CD4-positive, alpha-beta memory T cell (primary cell): ENCODE measurements around the gene CARD8. TPM values are rescaled to one million over a fixed set of nuclear protein-coding genes. Genes with fewer than 3 reads are reported as not detected.

ENCODE experiments used
- CTCF ChIA-PET: fragments of 350-600 bp; sonication (Branson Sonifier 250); formaldehyde crosslinking; loops from one replicate; lab custom pipeline; 2021; ENCODE audit warnings: inconsistent platforms; ENCODE audit not compliant: partially characterized antibody; lab: Charles Lee
- POLR2A ChIA-PET: fragments of 350-600 bp; sonication (Branson Sonifier 250); formaldehyde crosslinking; loops from one replicate; lab custom pipeline; 2021; ENCODE audit not compliant: partially characterized antibody; lab: Charles Lee
- DNase-seq, 5 donors: peaks; one replicate each; pipeline versions ENCODE4 v3.0.0 to v3.0.0-alpha.2; 2020 to 2022; ENCODE audit warnings: mixed read lengths in 1 of 5
- H3K27ac ChIP-seq: one replicate; pipeline ENCODE4 v1.7.0; 2013; ENCODE audit warnings: low read depth, low read length
- H3K27me3 ChIP-seq: 2 replicates; pipeline ENCODE4 v1.7.0; 2013; ENCODE audit warnings: mild to moderate bottlenecking, low read length, moderate library complexity; ENCODE audit not compliant: insufficient read depth
- H3K36me3 ChIP-seq: 2 replicates; pipeline ENCODE4 v1.7.0; 2013; ENCODE audit warnings: mild to moderate bottlenecking, low read length, moderate library complexity; ENCODE audit not compliant: insufficient read depth
- H3K4me1 ChIP-seq: 2 replicates; pipeline ENCODE4 v1.7.0; 2013; ENCODE audit warnings: mild to moderate bottlenecking, low read length, moderate library complexity; ENCODE audit not compliant: insufficient read depth
- H3K4me3 ChIP-seq, 2 donors: one replicate each; pipeline ENCODE4 v1.7.0; 2013; ENCODE audit warnings: low read length in 2 of 2, mild to moderate bottlenecking in 1 of 2
- H3K9me3 ChIP-seq, 2 donors: one replicate each; pipeline ENCODE4 v1.7.0; 2013; ENCODE audit warnings: low read length in 2 of 2, control low read depth in 1 of 2; ENCODE audit not compliant: control insufficient read depth in 1 of 2
- H3K27ac Mint-ChIP-seq, 7 donors: one replicate each; pipeline ENCODE4 v1.8.0; 2020 to 2021; ENCODE audit warnings: mixed read lengths in 7 of 7, mild to moderate bottlenecking in 6 of 7, inconsistent platforms in 3 of 7, moderate library complexity in 3 of 7
- H3K27me3 Mint-ChIP-seq, 2 donors: one replicate each; pipeline ENCODE4 v1.8.0; 2020 to 2021; ENCODE audit warnings: mixed read lengths in 2 of 2
- H3K36me3 Mint-ChIP-seq, 2 donors: one replicate each; pipeline ENCODE4 v1.8.0; 2020 to 2021; ENCODE audit warnings: mixed read lengths in 2 of 2, inconsistent platforms in 1 of 2, mild to moderate bottlenecking in 1 of 2
- H3K4me1 Mint-ChIP-seq, 4 donors: one replicate each; pipeline ENCODE4 v1.8.0; 2020 to 2021; ENCODE audit warnings: mixed read lengths in 4 of 4, mild to moderate bottlenecking in 1 of 4
- H3K4me3 Mint-ChIP-seq, 8 donors: one replicate each; pipeline ENCODE4 v1.8.0; 2020 to 2021; ENCODE audit warnings: mixed read lengths in 8 of 8, mild to moderate bottlenecking in 7 of 8, moderate library complexity in 6 of 8, inconsistent platforms in 3 of 8
- H3K9me3 Mint-ChIP-seq, 8 donors: one replicate each; pipeline ENCODE4 v1.8.0; 2020 to 2021; ENCODE audit warnings: mixed read lengths in 8 of 8, mild to moderate bottlenecking in 5 of 8, inconsistent platforms in 3 of 8, moderate library complexity in 1 of 8
- intact Hi-C: fragments of 100-400 bp; cut with micrococcal nuclease; formaldehyde crosslinking; loops from one replicate; pipeline ENCODE4 v1.15.1; 2023
- polyA plus RNA-seq, 2 donors: library from polyadenylated mRNA; unstranded; fragments of 300-500 nt; fragmentation: Illumina TruSeq; gene quantifications; one replicate each; pipeline ENCODE4 v1.2.3, GENCODE V29; 2021
- total RNA-seq, 2 experiments: library from RNA; stranded (reverse); gene quantifications; one replicate each; pipeline ENCODE4 v1.2.3, GENCODE V29; 2021

The CARD8 gene
- total and polyA plus RNA-seq, 4 experiments from 2014 or later, result 74.9 to 316 (median 200) TPM

- Mint-ChIP-seq H3K4me3 (no peak overlapping the region), H3K9me3 (no peaks in the 10 kb centered on the region), H3K4me1 (peaks cover 15 to 23% (median 16%) of the 10 kb centered on the region in 4 donors), H3K36me3 (peaks cover 7 to 28% of the 10 kb centered on the region in 2 donors), H3K27ac (peak overlapping the region; percentile 9 to 85 (median 47)), H3K27me3 (no peaks in the 10 kb centered on the region)
- DNase-seq, result no peak
- H3K9me3 ChIP-seq, result no peaks in the 10 kb centered on the region
- H3K27ac ChIP-seq, result no peak overlapping the region
- H3K4me1 ChIP-seq, result peaks cover 14% of the 10 kb centered on the region
- peaks cover 5% of the 10 kb centered on the region for H3K36me3 ChIP-seq
- H3K27me3 ChIP-seq, result no peaks in the 10 kb centered on the region
- ChIA-PET POLR2A (interaction anchor here (1.0 to 3.5 kb wide), 2 partner anchors 12 to 43 kb away, joined by 3 to 12 read pairs; no protein-coding TSS in a partner anchor), CTCF (interaction anchor here (0.6 to 1.1 kb wide), 3 partner anchors 12 to 66 kb away, joined by 3 to 4 read pairs (median 3); no protein-coding TSS in a partner anchor)
- H3K4me3 ChIP-seq, result no peak overlapping the region
- intact Hi-C loops, result no loop called here
These were observed 49.2 kb downstream of the CARD8 start for GRCh38 chr19:48206397-48207093.

DNA sequence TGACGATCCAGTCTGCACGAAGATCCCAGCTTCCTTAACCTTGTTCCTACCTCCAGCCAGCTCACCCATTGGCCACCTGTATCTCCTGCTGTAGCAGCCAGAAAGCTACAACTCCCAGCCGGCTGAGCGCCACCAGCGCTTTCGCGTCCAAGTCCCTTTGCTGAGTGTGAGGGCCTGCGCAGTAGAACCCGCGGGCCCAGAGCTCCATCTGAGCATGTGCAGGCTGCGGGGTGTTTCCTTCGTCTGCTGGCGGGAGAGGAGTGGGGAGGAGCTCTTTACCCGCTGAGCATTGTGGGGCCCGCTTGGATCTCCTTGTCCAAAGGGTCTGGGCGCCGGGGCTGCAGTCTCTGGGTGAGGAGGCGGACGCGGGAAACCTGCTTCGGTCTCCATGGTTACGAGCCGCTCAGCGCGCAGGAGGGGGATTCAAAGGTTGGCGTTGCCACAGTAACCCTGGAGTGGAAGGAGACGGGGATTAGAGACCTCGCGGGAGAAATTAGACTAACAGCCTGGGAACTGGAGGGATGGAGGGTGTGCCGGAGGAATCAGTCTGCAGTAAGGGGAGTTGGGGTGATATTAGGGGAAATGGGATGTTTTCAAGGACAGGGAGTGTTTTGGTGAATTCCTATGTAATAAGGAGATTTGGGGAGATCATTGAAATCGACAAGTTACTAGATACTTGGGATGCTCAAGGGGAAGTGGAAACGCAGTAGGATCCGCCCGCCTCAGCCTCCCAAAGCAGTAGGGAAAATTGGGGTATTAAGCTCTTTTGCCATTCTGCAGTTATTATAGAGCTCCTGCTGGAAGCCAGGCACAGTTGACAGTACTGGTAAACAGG is 51.7 kb downstream of the CARD8 start:
- intact Hi-C loops, result loop anchor here (1.0 kb wide), 2 partner anchors 34 to 56 kb away; partner anchors contain the start of genes LIG1 and ZSWIM9
- H3K27me3 ChIP-seq, result no peaks in the 10 kb centered on the region
- Mint-ChIP-seq H3K27ac (no peak overlapping the region), H3K4me1 (peaks cover 9 to 19% (median 12%) of the 10 kb centered on the region in 4 donors), H3K36me3 (peaks cover 0 to 5% of the 10 kb centered on the region in 2 donors), H3K9me3 (no peaks in the 10 kb centered on the region), H3K27me3 (no peaks in the 10 kb centered on the region), H3K4me3 (no peak overlapping the region)
- ChIA-PET POLR2A (interaction anchor here (0.7 to 3.5 kb wide), 22 partner anchors 8 to 415 kb away, joined by 3 to 39 read pairs (median 4); partner anchors contain the start of genes CARD8, LIG1, SPHK2 and SYNGR4), CTCF (interaction anchor here (0.8 to 2.8 kb wide), 19 partner anchors 8 to 159 kb away, joined by 3 to 28 read pairs (median 4); partner anchors contain the start of genes CARD8 and PLA2G4C)
- DNase-seq, result peak; percentile 87 to 93 (median 87)
- H3K36me3 ChIP-seq, result no peaks in the 10 kb centered on the region
- peak overlapping the region; percentile 70 for H3K27ac ChIP-seq
- peak overlapping the region; percentile 70 to 91 for H3K4me3 ChIP-seq
- no peaks in the 10 kb centered on the region for H3K9me3 ChIP-seq
- peaks cover 14% of the 10 kb centered on the region for H3K4me1 ChIP-seq

GRCh38 chr19:48203222-48203793 is 52.4 kb downstream of the CARD8 start:
- intact Hi-C loops, result loop anchor here (1.0 kb wide), 1 partner anchor 57 kb away; no protein-coding TSS in a partner anchor
- no peaks in the 10 kb centered on the region for H3K27me3 ChIP-seq
- ChIA-PET POLR2A (interaction anchor here (0.7 to 3.5 kb wide), 22 partner anchors 9 to 416 kb away, joined by 3 to 39 read pairs (median 4); partner anchors contain the start of genes CARD8, LIG1, SPHK2 and SYNGR4), CTCF (interaction anchor here (0.8 to 2.8 kb wide), 19 partner anchors 9 to 130 kb away, joined by 3 to 28 read pairs (median 4); partner anchors contain the start of genes CARD8 and PLA2G4C)
- DNase-seq, result no peak
- Mint-ChIP-seq H3K4me1 (peaks cover 9 to 17% (median 11%) of the 10 kb centered on the region in 4 donors), H3K27me3 (no peaks in the 10 kb centered on the region), H3K4me3 (no peak overlapping the region), H3K9me3 (no peaks in the 10 kb centered on the region), H3K36me3 (peaks cover 0 to 3% of the 10 kb centered on the region in 2 donors), H3K27ac (peak overlapping the region in 1 of 7 donors; percentile 75)
- no peaks in the 10 kb centered on the region for H3K36me3 ChIP-seq
- H3K27ac ChIP-seq, result peak overlapping the region; percentile 70
- H3K4me3 ChIP-seq, result peak overlapping the region; percentile 70 to 91
- H3K4me1 ChIP-seq, result peaks cover 14% of the 10 kb centered on the region
- H3K9me3 ChIP-seq, result no peaks in the 10 kb centered on the region

DNA sequence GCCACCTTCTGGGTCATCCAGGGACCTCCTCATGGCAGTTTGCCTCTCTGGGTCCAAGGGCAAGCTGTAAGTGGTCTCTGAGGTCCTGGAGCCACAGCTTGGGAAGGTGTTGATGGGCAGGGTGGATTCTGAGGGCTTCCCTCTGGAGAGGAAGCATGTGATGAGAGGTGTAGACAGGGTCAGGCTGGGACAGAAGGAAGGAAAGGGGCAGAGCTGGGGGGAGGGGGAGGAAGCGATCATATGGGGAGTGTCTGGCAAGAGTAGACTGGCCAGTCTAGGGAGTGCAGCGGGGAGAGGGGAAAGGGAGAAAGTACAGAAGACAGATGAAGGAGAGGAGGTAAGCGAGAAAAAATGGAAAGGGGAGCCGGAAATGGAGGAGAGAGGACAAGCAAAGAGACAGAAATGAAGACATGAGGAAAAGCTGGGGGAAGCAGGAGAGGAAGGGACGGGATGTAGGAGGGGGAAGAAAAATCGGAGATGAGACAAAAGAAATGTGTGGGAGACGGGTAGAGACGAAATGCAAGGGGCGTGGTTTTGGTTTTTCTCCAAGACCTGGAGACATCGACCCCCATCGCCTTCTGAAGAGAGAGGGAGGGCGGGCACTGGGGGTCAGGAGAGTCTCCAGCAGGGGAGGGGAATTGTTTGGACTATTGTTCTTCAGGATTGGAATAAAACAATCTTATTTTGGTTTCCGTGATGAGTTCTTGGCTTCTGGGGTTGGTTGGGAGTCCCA is 58.6 kb downstream of the CARD8 start:
- Histone ChIP-seq H3K4me3 (no peak overlapping the region), H3K27me3 (no peaks in the 10 kb centered on the region), H3K36me3 (no peaks in the 10 kb centered on the region), H3K27ac (no peak overlapping the region), H3K4me1 (no peaks in the 10 kb centered on the region), H3K9me3 (no peaks in the 10 kb centered on the region)
- intact Hi-C loops, result no loop called here
- Mint-ChIP-seq H3K36me3 (peaks cover 0 to 1% of the 10 kb centered on the region in 2 donors), H3K27ac (peak overlapping the region in 2 of 7 donors; percentile 64 to 66), H3K9me3 (no peaks in the 10 kb centered on the region), H3K4me1 (peaks cover 0 to 13% (median 8%) of the 10 kb centered on the region in 4 donors), H3K4me3 (no peak overlapping the region), H3K27me3 (no peaks in the 10 kb centered on the region)
- CTCF ChIA-PET, result no interaction called here
- DNase-seq, result no peak
- POLR2A ChIA-PET, result interaction anchor here (1.5 kb wide), 1 partner anchor 63 kb away, joined by 5 read pairs; no protein-coding TSS in a partner anchor

DNA sequence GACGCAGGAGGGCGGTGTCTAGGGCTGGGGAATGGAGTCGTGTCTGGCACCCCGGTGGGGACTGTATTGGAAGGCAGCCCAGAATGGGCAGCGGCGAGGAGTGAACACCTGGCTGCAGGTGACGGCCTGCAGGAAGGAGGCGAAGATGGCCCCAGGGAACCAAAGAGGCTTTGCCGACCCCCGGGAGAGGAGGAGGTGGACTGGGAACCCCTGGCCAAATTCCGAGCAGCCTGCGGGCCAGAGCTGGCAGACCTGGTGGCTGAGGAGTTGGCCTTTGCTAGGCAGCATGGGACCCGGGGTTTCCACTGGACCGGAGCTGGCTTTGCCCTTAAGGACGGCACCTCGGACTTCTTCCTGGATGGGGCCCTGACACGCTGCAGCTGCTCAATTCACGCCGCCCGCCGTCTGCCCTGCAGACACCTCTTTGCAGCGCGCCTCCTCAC is 59.4 kb downstream of the CARD8 start:
- intact Hi-C loops, result no loop called here
- no peak overlapping the region for H3K27ac ChIP-seq
- Mint-ChIP-seq H3K4me3 (no peak overlapping the region), H3K36me3 (peaks cover 0 to 1% of the 10 kb centered on the region in 2 donors), H3K27me3 (no peaks in the 10 kb centered on the region), H3K4me1 (peaks cover 0 to 13% (median 6%) of the 10 kb centered on the region in 4 donors), H3K27ac (peak overlapping the region in 1 of 7 donors; percentile 48), H3K9me3 (no peaks in the 10 kb centered on the region)
- no peaks in the 10 kb centered on the region for H3K9me3 ChIP-seq
- H3K27me3 ChIP-seq, result no peaks in the 10 kb centered on the region
- H3K4me3 ChIP-seq, result no peak overlapping the region
- DNase-seq, result no peak
- ChIA-PET CTCF (no interaction called here), POLR2A (no interaction called here)
- H3K36me3 ChIP-seq, result no peaks in the 10 kb centered on the region
- H3K4me1 ChIP-seq, result no peaks in the 10 kb centered on the region
